Dermis blood vessel endothelial cell (primary cell): ENCODE data around the gene ACSM3. TPM values are rescaled to one million over a fixed set of nuclear protein-coding genes. Genes with fewer than 3 reads are reported as not detected.
"Not testable (repeated sequence)": the region's sequence is repeated elsewhere in the genome, so short reads cannot be mapped to it uniquely, and the experiment has no call there.

Source experiments
- DNase-seq: peaks from one replicate; pipeline ENCODE4 v3.0.0; 2010
- total RNA-seq: library from RNA; depleted of rRNA; stranded (reverse); fragments of >200 nt; gene quantifications from 2 replicates; pipeline ENCODE4 v1.2.3, GENCODE V29; 2014

Gene ACSM3
- total RNA-seq, 1 donor from 2014 or later, result under 0.01 TPM

DNA sequence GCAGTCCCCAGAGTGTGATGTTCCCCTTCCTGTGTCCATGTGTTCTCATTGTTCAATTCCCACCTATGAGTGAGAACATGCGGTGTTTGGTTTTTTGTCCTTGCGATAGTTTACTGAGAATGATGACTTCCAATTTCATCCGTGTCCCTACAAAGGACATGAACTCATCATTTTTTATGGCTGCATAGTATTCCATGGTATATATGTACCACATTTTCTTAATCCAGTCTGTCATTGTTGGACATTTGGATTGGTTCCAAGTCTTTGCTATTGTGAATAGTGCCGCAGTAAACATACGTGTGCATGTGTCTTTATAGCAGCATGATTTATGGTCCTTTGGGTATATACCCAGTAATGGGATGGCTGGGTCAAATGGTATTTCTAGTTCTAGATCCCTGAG, 8.0 kb upstream of the ACSM3 start:
- DNase-seq, result not testable (repeated sequence)

DNA sequence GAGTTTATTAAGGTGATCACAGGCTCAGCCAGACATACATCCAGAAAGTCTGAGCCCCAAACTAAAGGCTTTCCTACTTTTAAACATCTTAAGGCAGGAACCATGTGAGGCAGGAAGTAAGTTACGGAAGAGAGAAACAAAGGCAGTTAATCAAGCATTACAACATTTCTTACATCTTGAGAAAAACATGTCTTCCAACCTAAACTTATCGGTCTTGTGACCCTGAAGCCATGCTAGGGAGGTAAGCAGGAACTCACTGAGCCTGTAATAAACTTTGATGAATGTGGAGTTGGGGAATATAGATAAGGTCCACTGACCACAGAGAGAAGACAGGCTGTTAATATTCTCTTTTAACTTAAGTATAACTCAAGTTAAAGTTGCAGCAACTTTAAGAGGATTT, 3.5 kb upstream of the ACSM3 start:
- no peak for DNase-seq

DNA sequence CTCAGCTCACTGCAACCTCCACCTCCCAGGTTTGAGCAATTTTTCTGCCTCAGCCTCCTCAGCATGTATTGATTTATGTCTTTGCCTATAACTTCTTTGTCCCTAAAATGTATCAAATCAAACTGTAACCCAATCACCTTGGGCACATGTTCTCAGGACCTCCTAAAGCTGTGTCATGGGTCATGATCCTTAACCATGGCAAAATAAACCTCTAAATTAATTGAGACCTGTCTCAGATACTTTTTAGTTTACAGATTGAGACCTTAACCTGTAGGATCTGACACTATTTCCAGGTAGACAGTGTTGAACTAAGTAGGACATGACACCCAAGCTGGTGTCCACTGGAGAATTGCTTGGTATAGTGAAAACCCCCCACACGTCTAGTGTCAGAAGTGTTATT, 2.6 kb upstream of the ACSM3 start:
- DNase-seq, result no peak

DNA sequence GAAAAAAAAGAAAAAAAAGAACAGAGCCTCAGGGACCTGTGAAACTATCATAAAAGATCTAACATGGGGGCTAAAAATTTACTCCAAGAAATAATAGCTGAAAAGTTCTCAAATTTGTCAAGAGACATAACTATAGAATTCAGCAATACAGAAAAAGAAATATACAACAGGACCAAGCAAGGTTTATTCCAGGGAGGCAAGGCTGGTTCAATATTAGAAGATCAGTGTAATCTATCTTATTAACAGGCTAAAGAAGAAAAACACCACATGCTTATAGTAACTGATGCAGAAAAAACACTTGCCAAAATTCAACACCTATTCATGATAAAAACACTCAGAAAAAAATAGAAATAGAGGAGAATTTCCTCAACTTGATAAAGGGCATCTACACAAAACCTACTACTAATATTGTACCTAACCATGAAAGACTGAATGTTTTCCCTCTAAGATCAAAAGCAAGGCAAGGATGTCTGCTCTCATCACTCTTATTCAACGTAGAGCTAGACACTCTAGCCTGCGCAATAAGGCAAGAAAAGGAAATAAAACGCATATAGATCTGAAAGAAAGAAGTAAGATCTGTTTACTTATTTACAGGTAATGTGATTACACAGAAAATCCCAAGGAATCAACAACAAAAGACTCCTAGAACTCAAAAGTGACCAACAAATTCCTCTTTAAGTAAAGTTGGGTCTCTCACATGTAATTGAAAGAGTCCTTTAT, 1.2 kb upstream of the ACSM3 start:
- no peak for DNase-seq

GRCh38 chr16:20764448-20764847, 634 bp downstream of the ACSM3 start:
- not testable (repeated sequence) for DNase-seq

DNA sequence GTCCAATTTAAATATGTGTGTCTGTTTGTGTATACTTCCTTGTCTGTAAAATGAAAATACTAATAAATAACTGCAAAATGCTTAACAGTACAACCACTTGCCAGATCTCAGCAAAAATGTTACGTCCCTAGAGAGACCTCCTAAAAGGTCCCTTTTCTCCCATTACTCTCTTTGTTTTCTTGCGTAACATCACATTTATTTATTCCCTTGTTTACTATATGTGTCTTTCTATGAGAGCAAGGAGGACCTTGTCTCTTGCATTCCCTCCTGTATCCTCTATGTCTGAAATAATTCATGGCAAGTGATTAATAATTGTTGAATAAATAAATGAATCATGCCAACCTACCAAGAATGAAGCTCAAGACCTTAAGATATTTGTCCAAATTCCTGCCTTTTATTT, 1.9 kb downstream of the ACSM3 start:
- no peak for DNase-seq

- no peak for DNase-seq
These were observed 2.5 kb downstream of the ACSM3 start for GRCh38 chr16:20766294-20766693.

GRCh38 chr16:20767577-20767976, 3.8 kb downstream of the ACSM3 start:
- DNase-seq, result no peak

GRCh38 chr16:20768121-20768520, 4.3 kb downstream of the ACSM3 start:
- no peak for DNase-seq

DNA sequence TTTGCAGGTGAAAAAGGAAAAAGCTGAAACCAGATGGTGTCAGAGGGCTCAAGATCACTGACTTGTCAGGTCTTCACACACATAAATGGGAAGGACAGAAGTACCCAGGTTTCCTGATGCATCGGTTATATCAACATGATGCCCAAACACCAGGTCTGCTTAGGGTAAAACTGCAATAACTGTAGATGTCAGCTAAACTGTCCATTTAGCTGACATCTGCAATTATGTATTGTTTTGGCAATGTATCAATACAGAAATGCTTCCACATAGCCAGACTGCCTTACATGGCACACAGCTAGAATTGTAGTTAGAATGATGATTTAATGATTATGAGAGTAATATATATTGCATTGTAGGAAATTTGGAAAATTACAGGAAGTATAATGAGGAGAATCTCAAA, 5.0 kb downstream of the ACSM3 start:
- no peak for DNase-seq

DNA sequence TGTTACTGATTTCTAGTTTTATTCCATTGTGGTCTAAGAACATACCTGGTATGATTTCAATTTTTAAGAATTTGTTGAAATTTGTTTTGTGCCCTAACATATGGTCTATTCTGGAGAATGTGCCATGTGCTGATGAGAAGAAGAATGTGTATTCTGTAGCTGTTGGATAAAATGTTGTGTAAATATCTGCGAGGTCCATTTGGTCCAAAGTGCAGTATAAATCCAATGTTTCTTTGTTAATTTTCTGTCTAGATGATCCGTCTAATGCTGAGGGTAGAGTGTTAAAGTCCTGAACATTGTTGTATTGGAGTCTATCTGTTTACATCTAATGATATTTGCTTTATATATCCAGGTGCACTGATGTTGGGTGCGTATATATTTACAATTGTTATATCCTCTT, 9.9 kb downstream of the ACSM3 start:
- DNase-seq, result no peak

GRCh38 chr16:20774703-20775362, 11.0 kb downstream of the ACSM3 start:
- peak; percentile 85 for DNase-seq

DNA sequence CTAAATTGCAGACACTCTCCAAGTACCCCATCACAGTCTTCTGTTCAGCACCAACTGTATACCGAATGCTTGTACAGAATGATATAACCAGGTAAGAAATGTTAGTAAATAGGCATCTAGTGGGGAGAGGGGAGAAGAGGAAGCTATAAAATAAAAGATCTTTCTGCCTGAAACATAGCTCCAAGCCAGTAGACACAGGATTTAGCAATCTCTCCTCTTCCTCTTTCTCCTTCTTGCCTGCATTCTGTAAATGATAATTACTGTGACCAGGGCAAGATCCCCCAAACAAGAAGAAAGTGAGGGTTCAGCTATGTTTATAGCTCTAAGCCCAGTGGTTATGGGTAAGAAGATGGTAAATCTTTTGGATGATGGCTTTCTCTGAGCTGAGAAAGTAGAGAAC, 17.9 kb downstream of the ACSM3 start:
- DNase-seq, result no peak

GRCh38 chr16:20782470-20782869, 18.7 kb downstream of the ACSM3 start:
- DNase-seq, result no peak

GRCh38 chr16:20784204-20784603, 20.4 kb downstream of the ACSM3 start:
- no peak for DNase-seq

DNA sequence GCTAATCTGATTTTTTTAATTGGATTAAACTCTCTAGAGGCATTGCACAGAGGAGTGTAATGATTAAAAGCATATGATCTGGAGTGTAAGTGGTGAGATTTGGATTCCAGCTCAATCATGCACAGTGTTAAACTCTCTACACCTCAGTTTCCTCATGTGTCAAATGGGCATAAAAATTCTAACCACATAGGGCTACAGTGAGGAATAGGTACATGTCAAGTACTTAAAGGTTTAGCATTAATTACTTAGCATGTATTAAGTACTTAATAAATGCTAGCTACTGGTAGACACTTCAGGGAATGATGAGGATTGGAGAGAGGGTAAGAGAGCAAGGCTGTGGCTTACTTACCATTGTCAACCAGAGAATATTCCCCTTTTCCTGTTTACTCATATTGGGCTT, 25.3 kb downstream of the ACSM3 start:
- DNase-seq, result no peak

GRCh38 chr16:20791923-20792612, 28.3 kb downstream of the ACSM3 start:
- DNase-seq, result no peak

DNA sequence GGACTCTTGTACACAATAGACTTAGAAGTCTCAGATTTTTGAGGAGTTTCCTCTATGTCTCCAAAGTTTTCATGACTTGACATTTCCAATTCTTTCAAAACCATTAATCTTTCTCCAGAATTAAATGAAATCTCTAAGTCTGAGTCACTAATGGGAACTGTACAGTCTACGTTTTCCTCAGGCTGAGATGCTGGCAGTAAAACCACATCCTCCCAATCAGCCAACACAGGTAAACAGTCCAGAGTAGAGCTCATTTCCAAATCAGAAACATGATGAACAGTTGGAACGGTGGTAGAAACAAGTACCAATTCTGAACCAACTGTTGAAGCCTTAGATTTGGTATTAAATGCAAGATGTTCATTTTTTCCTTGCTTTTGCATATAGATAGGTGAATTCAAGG, 34.5 kb downstream of the ACSM3 start:
- DNase-seq, result no peak

- peak; percentile 59 for DNase-seq
These were observed 35.8 kb downstream of the ACSM3 start for GRCh38 chr16:20799599-20799998.

- DNase-seq, result no peak
These were observed 37.5 kb downstream of the ACSM3 start for GRCh38 chr16:20801278-20801677.

- peak; percentile 15 for DNase-seq
These were observed 39.4 kb downstream of the ACSM3 start for GRCh38 chr16:20803192-20803560.

DNA sequence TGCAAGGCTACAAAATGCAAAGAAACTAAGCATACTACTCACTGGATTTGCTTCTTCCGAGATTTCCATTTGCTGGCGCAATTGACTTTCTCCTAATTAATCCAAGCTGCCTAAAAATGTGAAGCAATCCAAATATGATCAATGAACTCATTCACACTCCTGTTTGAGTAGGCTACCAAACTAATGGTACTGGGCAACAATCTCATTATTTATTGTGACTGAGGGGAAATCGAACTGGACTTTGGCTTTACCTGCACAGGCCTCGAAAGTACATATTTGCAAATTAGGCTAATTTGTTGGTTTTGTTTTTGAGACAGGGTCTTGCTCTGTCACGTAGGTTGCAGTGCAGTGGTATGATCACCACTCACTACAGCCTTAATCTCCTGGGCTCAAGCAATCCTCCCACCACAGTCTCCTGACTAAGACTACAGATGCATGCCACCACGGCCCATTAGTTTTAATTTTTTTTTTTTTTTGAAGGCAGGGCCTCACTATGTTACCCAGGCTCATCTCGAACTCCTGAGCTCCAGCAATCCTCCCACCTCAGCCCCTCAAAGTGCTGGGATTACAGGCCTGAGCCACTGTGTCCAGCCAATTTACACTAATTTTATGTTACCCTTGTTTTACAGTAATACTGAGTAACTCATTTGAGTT, 39.9 kb downstream of the ACSM3 start:
- no peak for DNase-seq

DNA sequence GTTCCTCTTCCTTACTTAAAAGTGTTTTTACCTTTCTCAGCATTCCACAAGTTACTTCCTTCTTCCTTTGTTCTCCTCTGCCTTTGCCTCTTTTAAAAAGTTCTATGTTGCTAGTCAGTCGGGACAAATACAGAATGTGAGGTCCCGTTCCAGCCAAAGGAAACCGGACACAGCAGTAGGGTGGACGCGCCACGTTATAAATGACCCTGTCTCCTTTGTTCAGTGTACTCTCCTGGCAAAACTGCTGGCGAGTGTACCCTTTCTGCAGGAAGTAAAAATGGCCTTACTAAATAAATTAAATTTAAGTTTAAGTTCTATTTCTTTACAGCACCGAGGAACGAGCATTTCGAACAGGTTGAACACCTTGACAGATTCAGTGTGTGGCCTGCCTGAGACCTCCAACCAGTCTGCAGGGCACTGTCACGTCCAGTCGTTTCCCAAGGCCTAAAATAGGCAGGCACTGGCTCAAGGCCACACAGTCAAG, 41.9 kb downstream of the ACSM3 start:
- peak; percentile 34 for DNase-seq
